HG02763 (cell line): ENCODE data around the gene SPAG8.

ENCODE experiments used
- ATAC-seq: cut with Tn5 transposase; IDR thresholded peaks from one replicate; pipeline ENCODE4 v1.9.1; 2021; ENCODE audit warnings: mild to moderate bottlenecking, moderate library complexity; ENCODE audit not compliant: unreplicated experiment

The SPAG8 gene

DNA sequence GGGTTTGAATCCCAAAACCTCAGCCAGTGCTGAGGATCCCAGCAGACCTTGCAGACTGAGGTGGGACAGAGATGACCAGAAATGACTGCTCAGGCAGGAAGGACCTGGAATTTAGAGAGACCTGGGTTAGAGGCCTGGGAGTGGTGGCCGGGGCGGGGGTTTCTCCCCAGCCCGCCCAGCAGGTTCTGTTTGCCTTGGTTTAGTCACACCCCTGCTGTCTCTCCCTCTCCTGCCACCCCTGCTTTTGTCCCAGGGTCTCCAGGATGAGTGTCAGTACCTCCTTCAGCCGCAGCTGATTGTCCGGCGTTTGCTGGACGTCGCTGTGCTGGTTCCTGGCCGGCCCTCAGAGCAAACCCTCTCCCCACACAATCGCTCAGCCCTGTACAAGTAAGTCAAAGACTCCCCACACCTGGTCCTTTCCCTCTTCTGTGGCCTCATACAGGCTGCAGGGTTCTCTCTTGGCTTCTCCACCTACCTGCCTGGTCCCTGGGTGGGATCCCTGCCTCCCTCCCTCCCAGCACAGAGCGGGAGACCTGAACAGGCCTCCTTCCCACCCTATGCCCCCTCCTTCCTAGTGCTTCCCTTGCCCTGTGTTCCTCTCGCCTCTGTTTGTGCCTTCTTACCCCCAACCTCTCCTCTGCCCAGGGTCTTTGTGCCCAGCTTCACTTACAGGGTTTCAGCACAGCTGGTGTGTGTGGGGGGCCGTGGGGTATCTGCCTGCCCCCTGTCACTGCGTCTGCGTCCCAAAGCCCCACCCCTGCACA is 29.0 kb upstream of the SPAG8 start:
- no peak for ATAC-seq

DNA sequence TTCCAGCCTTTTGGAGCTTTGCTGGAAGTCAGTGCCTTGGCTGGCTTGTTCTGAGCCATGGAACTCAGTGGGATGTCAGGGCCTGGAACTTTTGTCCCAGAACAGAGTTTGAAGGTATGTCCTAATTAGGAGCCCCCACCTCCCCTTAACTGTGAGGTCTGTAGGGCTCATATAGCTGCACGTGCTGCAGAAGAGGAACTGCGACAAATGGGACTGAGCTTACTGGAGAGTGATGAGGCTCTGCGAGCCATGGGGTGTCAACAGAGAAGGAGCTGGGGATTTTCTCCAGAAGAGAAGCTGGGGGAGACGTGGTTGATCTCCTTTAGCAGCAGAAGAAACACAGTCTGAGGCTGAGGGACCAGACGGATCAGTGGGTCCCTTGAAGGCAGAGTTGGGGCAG is 27.9 kb upstream of the SPAG8 start:
- no peak for ATAC-seq

DNA sequence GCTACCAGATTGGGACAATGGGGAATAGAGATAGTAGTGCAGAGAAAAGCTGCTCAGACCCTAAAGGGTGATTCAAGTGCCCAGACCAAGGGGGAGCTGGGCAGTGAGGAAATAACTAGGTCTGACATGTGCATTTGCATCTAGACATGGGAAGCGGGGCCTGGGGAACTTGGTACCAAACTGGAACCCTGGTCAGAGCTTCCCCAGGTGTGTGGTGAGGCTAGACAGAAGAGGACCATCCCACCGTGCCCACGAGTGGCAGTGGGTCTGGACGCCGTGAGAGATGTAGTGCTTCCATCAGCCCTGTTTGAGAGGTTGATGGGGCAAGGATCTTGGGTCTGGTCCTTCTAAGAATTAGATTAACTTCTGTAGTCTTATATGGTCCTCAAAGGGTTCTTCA is 24.5 kb upstream of the SPAG8 start:
- ATAC-seq = no peak

DNA sequence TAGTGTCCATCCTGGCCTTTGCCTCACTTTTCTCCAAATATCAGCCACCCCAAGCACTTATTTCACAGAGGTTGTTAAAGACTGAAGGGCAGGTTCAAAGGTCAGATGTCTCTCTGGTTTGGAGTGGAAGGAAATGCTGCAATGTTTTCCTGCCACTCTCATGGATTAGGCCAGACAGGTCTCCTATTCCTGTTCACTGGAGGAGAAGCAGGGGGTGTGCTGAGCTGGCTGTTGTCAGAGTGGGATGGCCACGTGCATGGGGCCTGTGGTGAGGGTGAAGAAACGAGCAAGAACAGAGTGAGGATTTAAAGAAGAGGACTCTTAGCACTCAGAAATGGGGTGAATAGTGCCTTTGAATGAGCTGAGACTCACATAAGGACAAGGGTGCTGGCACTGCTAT is 23.7 kb upstream of the SPAG8 start:
- no peak for ATAC-seq

DNA sequence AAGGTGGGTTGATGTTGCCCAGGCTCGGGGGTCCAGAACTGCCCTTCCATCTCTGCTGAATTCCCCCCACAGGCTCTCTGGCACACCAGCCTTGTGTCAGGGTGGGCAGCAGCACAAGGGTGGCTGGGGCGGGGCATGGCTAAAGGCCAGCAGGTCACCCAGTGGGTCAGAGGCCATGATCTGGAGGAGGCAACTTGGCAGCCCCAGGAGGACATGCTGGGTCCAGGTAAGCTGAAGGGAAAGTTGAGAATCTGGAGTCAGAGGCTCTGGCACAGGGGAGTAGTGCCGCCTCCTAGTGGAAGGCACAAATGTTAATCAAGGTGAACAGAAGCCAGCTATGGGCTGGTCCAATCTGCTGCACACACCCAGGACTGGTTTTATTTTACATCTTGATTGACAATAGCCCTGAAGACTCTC is 23.2 kb upstream of the SPAG8 start:
- no peak for ATAC-seq

DNA sequence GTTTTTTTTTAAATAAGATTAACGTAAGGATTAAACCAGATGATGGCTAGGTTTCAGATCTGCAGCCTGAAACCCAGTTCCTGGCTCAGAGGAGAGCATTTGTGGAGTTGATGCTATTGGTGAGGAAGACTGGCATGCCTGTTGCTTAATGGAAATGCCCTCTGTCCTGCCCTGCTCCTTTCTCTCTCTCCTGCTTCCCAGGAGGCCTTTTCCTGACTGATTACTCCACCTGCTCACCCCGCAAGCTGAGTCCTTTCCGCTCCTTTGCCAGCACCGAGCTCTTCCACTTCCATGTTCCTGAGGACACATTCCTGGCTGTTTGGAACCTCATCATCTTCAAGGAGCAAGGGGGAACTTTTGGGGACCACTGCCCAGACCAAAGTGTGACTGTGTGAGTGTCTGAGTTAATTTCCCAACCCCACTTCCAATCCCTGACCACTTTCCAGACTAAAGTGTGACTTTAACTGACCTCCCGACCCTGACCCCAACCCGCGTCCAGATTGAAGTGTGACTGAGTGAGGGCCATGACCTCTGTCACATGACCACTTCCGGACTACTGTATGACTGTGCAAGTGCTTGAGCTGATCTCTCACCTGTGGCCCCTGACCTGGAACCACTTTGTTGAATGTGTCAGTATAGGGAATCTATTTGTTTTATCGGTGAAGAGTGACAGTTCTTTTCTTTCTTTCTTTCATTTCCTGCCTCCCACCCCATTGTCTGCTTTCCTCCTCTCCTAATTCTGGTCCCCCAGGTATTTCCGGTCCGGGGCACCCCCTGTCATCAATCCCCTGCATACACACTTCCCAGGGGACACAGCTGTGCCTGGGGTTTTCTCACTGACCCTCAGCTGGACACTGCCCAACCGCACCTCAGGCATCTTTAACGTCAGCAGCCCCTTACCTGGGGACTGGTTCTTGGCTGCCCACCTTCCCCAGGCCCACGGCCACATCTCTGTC is 22.5 kb upstream of the SPAG8 start:
- ATAC-seq = no peak

DNA sequence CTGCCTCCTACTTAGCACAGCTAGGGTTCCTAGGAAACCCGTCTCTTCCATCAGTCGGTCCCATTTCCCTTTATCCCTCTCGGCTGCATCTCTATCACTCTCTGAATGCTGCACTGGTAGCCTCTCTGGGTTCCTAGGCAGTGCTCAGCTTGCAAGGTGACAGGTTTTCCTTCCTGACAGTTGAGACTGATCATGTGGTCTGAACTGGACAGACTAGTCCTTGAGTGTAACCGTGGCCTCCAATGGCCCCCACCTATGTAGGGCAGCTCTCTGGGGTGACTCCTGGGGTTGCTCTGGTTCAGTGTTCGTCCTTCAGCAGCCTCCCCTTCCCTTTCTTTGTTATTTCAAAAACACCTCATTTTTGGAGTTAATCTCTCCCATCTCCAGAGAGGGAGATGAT is 20.8 kb upstream of the SPAG8 start:
- no peak for ATAC-seq

DNA sequence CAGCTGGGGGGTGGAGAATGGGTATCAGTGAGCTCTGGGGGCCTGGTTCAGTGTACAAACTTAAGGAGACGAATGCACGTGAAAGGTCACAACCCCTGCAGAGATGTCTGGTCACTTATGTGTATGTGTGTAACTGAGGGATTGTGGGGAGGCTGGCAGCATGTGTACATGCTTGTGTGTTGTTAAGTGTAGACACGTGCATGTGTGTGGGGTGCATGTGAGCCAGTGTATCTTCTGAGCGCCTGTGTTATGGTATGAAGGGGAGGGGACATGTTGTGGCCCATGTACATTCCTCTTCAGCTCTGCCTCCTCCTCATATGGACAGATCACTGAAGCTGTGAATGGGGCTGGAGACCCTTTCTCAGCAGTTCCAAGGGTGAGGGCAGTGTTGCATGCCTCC is 19.0 kb upstream of the SPAG8 start:
- ATAC-seq = no peak

DNA sequence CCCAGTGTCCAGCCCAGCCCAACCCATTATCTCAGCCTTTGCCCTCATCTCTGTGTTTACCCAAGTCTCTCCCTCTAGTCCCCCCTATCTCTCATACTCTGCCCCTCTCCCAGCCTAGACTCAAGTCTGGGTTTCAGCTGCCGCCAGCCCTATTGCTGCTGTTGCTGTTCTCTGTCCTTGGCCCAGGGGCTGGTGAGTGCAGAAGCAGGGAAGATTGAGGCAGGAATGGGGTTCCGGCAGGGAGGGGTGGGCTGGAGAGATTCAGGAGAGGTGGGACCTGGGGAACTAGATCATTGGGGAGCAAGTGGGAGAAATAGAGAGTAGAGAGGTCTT is 17.7 kb upstream of the SPAG8 start:
- no peak for ATAC-seq

DNA sequence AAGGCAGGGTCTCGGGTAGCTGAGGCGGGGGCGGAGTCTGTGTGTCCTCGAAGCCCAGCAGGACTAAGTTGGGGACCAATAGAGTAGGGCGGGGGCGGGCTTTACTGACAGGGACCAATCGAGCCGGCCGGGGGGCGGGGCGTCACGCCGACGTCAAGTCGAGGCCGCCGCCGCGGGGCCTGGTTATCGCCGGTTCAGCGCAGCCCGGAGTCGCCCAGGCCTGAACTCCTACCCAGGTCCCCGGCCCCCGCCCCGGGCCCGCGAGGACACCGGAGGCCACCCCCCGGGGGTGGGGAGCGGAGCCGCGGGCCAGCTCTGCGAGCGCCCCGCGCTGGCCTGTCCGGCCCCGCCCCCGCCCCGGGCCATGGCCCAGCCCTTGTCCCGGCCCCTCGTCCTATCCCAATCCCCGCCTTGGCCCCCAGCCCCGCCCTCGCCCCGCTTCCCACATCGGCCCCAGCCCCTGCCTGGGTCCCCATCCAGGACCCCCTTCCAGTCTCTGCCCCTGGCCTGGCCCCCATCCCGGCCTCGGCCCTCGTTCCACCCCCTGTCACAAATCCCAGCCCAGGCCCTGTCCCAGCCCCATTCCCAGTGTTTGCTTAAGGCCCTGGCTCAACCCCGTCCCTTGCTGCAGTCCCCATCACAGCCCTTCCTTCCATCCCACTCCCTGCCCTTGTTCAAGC is 17.2 kb upstream of the SPAG8 start, which contains the start of gene TMEM8B:
Gene TMEM8B, plus strand, starts transcription at position 145 of the 680 bp plus-strand sequence. Its CDS starts 220 bp downstream, at position 365.
- ATAC-seq = peak; percentile 78

DNA sequence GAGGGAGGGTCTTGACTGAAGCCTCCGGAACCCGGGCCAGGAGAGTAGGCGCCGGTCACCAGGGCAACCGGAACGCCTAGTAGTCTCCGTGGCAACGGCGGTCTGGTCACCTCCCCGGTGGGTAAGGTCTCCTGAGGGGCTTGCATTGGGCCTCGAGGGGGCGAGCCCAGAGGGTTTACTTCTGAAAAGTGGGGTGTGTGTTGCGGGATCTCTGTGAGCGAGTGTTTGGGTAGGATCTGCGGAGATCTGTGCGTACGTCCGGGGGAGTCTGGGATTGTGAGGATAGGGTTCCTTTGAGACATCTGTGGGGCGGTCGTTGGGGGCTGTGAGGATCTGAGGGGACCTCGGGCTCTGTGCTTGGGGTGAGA is 16.6 kb upstream of the SPAG8 start, which contains the start of gene FAM221B:
Gene FAM221B, minus strand, starts transcription at position 17 of the 368 bp plus-strand sequence. CDS start 2,571 bp downstream, outside the sequence.
- ATAC-seq = no peak

DNA sequence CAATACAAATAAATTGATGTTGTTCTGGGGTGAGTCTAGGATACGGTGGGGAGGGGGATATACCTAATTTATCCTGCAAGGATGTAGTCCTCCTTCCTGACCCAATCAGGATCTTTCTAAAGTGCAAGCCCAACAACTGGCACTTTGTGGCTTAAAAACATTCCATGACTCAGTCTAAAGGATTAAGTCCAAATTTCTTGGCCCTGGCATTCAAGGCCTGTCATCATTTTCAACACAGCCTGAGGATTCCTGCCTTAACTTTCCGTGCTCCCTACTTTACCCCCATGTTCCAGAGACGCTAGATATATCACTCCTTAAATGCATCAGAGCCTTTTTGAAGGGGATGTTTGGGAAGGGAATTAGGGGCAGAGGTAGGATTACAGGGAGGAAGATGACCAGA is 15.4 kb upstream of the SPAG8 start:
- no peak for ATAC-seq

DNA sequence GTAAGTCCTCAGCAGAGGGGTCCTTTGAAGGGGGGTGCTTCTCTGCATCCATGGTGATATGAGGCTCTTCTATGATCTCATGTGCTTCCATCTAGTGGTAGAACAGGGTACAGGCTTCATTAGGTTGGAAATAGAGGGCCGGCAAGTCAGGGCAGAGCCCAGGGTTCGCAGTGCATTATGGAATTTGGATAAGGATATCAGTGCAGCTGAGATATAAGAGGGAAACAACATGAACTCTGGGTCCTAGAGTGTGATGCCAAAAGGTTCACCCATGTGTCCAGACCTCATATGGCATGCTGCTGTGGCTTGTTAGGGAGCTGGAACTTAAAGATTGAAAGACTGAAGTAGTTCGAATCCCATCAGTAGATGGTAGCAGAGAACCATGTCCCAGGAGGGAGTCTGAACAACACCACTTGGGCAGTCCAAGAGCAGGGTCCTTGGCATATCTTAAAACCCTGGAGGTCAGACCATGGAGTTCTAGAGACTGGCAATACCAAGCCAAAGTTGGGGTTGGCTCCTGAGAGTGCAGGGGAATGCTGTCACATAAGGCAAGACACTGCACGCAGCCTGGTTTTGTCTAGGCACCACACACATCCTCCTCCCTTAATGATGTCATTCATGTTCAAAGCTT is 14.1 kb upstream of the SPAG8 start:
- no peak for ATAC-seq

DNA sequence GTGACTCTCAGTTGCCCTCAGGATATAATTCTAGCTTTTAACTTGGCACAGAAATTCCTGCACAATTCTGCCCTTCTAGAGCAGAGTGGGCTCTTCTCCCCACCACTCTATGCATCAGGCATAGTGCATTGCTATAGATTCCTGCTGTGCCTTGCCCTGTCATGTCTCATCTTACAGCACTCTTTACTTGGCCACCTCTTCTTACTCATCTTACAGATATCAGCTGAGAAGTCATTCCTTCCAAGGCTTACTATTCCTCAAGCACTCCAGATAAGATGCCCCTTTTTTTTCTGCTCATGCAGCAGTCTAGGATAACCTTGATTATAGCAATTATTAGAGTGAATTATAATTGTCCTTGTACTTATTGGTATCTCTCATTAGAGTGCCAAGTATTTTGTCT is 10.9 kb upstream of the SPAG8 start:
- ATAC-seq = no peak

DNA sequence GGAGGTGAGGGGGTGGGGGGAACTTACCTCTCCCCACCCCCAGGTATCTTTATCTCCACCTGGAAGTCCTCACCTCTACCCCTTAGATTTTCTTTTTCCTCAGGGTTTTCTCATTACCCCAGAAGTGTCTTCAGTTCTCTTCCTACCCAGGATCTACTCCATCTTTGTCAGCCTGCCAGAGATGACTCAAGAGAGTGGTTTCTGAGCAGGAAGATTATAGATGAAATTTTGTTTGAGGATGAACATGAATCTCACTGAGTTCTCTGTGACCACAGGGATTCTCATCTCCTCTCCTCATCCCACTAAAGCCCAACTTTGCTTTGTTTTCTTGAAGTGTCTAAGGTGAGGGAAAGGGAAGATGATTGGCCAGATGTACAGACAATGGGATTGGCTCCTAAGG is 8.0 kb upstream of the SPAG8 start:
- no peak for ATAC-seq

DNA sequence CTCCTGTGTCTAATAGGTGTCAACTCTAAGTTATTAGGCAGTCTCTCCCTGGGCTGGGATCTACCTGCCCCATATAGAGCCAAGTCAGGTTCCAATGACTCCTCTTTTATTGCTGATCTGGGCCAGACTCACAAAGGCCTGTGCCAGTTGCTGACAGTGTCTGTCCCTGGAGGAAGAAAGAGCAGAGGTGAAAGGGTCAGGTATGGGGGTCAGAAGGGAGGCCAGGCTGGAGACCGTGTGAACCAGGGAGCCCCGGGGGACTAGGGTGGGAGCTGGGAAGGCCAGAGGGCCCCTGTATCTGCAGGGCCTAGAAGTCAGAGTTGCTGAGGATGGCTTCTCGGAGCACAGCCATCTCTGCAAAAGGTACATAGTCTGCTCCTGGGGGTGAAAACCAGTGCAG is 6.3 kb upstream of the SPAG8 start:
- no peak for ATAC-seq

DNA sequence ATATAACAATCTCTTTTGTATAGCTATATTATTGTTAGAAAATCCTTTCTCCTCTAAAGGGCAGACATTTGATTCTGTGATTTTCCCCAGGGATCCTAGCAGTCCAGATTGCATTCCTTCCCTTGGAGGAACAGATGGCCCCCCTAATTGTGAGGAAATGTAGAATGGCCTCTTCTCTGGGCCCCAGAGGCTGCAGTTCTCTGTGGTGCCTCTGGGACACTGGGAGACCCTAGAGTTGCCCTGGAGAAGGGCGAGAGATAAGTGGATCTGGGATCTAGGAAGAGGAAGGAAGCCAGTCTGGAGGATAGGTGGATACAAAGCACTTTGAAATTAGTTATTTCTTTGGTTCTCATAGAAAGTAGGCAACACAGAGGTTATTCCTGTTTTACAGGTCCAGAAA is 4.6 kb upstream of the SPAG8 start:
- no peak for ATAC-seq

DNA sequence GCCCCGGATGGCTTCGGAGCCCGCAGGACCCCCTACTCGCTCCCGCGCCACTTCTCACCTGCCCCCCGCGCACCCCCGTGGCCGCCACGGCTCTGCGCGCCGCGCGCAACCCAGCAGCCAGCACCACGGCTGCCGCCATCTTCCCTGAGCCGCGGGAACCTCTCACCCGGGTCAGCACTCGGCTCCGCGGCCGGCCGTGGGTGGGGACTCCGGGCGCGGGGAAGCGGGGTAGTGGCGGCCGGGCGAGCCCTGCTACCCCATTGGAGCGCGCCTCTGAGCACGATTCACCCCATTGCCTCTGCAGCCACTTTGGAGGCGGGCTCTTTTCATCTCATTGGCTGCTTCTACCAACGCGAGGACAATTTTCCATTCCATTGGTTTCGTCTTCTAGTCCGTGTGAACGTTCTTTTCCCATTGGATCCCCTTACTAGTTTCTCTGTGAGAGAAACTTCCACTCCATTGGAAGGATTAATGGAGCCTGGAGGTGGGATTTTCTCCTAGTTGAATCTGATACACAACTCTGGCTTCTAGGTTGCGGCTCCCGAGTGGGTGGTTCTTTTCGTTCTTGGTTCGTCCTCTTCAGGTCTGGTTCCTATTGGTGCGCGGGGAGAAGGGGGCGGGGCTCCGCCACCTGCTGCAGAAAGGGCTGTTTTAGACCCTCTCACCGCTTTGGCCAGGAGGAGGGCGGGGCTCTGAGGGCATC is 2.9 kb upstream of the SPAG8 start, which contains the start of gene HINT2:
Gene HINT2, minus strand, starts transcription at position 202 of the 703 bp plus-strand sequence. Its CDS starts 63 bp downstream, at position 139.
- peak; percentile 70 for ATAC-seq

DNA sequence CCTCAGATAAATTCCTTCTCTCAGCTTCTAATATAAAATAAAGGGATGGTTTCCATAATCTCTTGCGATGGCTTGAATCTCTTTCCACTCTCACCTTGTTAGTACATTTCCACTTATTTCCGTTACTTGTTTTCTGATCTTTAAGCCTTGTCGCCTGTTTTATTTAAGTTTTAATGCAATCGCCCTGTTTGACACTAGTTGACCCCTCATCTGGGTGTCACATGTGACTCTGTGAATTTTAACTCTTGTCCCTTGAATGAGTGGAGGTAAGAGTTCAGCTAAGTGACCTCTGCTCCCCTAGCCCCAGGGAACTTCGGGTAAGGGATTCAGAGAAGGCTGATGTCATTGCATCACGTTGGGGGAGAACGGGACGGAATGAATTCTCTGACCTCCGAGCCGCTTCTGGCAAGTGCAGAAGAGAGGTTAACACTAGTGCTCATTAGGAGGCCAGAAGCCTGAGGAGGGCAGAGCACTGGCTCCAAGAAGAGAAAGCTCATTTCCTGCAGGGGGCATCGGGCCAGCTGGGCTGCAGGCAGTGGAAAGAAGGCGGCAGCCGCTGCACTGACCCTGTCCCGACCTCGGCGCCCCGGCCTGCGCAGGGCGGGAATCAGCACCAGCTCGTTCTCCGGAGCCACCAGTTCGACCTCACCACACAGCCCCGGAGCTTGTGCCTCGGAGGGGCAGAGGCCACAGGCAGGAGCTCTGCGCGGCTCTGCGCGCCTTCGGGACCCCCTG is 2.2 kb upstream of the SPAG8 start:
- peak; percentile 17 for ATAC-seq
